Measurements from ENCODE around the gene NECTIN4.

The NECTIN4 gene

DNA sequence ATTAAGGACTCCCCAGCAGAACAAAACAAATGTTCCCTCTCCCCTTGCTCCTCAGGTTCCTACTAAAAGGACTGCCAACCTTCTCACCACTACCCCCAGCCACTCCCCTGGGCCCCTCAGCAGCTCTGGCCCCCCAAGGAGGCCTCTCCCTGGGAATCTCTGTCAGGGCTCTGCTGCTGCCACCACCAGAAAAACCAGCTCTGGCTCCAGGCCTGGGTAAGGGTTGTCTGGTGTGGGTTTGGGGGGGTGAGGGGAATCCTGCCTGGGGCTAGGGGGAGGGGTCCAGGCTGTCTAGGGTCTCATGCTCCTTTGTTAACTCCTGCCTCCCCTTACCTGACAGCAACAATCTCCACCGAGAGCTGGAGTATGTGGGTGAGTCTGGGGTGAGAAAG lies 4.8 kb downstream of the NECTIN4 start:
- no peak overlapping the region for H3K4me3 ChIP-seq (ENCODE audit: low read depth in 1 of 5, low read length in 5 of 5)
- no peak overlapping the region for H3K27ac ChIP-seq (ENCODE audit: low read depth, low read length)
- H3K4me1 ChIP-seq (ENCODE audit: control insufficient read depth in 5 of 5, insufficient read depth in 5 of 5, low read length in 5 of 5), result peaks cover 0 to 12% (median 0%) of the 10 kb centered on the region in 5 donors
- H3K9ac ChIP-seq (ENCODE audit: low read length in 5 of 5), result no peak overlapping the region
- H3K27me3 ChIP-seq (ENCODE audit: control insufficient read depth in 5 of 5, insufficient read depth in 4 of 5, low read length in 5 of 5), result no peaks in the 10 kb centered on the region
- H3K9me3 ChIP-seq (ENCODE audit: control insufficient read depth in 5 of 5, low read length in 5 of 5), result no peaks in the 10 kb centered on the region
- no peaks in the 10 kb centered on the region for H3K36me3 ChIP-seq (ENCODE audit: control insufficient read depth in 5 of 5, insufficient read depth in 5 of 5, low read length in 5 of 5)

- no peak overlapping the region for H3K9ac ChIP-seq (ENCODE audit: low read length in 5 of 5)
- H3K4me3 ChIP-seq (ENCODE audit: low read depth in 1 of 5, low read length in 5 of 5), result no peak overlapping the region
- H3K36me3 ChIP-seq (ENCODE audit: control insufficient read depth in 5 of 5, insufficient read depth in 5 of 5, low read length in 5 of 5), result no peaks in the 10 kb centered on the region
- H3K4me1 ChIP-seq (ENCODE audit: control insufficient read depth in 5 of 5, insufficient read depth in 5 of 5, low read length in 5 of 5), result peaks cover 0 to 10% (median 0%) of the 10 kb centered on the region in 5 donors
- no peak overlapping the region for H3K27ac ChIP-seq (ENCODE audit: low read depth, low read length)
- no peaks in the 10 kb centered on the region for H3K9me3 ChIP-seq (ENCODE audit: control insufficient read depth in 5 of 5, low read length in 5 of 5)
- peaks cover 0 to 3% (median 0%) of the 10 kb centered on the region in 5 donors for H3K27me3 ChIP-seq (ENCODE audit: control insufficient read depth in 5 of 5, insufficient read depth in 4 of 5, low read length in 5 of 5)
These were observed 5.4 kb downstream of the NECTIN4 start for GRCh38 chr1:161083748-161084596.

DNA sequence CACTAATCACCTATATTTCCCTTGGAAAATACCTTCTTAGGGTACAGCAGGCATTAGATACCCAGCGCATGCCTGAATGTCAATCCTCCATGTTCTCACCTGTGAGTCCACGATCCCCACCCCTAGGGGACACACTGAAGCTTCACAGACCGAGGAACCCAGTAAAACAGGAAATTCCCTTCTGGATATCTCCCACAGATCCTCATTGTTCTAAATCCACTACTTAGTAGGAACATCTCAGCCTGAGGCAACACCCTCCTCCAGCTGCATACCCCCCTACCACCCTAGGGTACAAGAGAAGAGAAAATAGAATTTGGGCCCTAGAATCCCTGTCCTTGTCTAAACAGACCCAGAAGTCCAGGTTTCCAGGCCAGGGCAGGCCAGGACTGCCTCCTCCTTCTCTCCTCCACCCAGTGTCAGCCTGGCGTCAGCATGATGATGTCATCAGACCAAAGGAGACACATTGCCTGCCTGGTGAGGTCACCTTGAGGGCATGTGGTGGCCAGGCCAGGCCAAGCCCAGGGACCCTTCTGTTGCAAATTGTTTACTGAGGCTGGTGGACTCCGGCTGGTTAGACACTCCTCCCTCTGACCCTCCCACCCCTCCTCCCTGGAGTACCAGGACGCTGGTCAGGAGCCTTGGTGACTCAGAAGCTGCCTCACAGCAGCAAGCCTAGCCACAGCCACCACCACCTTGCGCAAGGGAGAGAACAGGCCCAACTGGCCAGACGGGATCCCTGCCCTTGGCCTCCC lies 6.2 kb downstream of the NECTIN4 start:
- H3K4me1 ChIP-seq (ENCODE audit: control insufficient read depth in 5 of 5, insufficient read depth in 5 of 5, low read length in 5 of 5), result peaks cover 0 to 6% (median 0%) of the 10 kb centered on the region in 5 donors
- H3K4me3 ChIP-seq (ENCODE audit: low read depth in 1 of 5, low read length in 5 of 5), result no peak overlapping the region
- no peak overlapping the region for H3K27ac ChIP-seq (ENCODE audit: low read depth, low read length)
- H3K27me3 ChIP-seq (ENCODE audit: control insufficient read depth in 5 of 5, insufficient read depth in 4 of 5, low read length in 5 of 5), result peaks cover 0 to 3% (median 0%) of the 10 kb centered on the region in 5 donors
- no peaks in the 10 kb centered on the region for H3K36me3 ChIP-seq (ENCODE audit: control insufficient read depth in 5 of 5, insufficient read depth in 5 of 5, low read length in 5 of 5)
- H3K9me3 ChIP-seq (ENCODE audit: control insufficient read depth in 5 of 5, low read length in 5 of 5), result no peaks in the 10 kb centered on the region
- H3K9ac ChIP-seq (ENCODE audit: low read length in 5 of 5), result no peak overlapping the region

DNA sequence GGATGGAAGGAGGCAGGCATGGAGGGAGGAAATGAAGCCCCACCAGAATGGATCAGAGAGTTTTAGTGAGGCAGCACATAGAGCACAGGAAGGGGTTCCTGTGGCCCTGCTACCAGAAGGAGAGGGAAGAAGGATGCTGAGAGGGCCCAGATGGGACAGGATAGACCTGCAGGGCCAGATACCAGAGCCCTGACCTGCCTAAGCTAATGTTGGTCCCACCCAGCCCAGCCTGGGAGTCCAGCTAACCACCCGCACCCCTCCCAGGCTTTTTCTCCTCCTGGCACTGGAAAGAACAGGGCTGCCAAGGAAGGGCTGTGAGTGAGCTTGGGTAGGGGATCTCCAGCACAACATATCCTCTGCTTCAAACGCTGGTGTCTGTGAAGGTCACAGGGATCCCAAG lies 6.9 kb downstream of the NECTIN4 start:
- peaks cover 0 to 6% (median 0%) of the 10 kb centered on the region in 5 donors for H3K4me1 ChIP-seq (ENCODE audit: control insufficient read depth in 5 of 5, insufficient read depth in 5 of 5, low read length in 5 of 5)
- H3K4me3 ChIP-seq (ENCODE audit: low read depth in 1 of 5, low read length in 5 of 5), result no peak overlapping the region
- H3K27ac ChIP-seq (ENCODE audit: low read depth, low read length), result no peak overlapping the region
- H3K9me3 ChIP-seq (ENCODE audit: control insufficient read depth in 5 of 5, low read length in 5 of 5), result no peaks in the 10 kb centered on the region
- H3K36me3 ChIP-seq (ENCODE audit: control insufficient read depth in 5 of 5, insufficient read depth in 5 of 5, low read length in 5 of 5), result no peaks in the 10 kb centered on the region
- H3K27me3 ChIP-seq (ENCODE audit: control insufficient read depth in 5 of 5, insufficient read depth in 4 of 5, low read length in 5 of 5), result peaks cover 0 to 3% (median 0%) of the 10 kb centered on the region in 5 donors
- H3K9ac ChIP-seq (ENCODE audit: low read length in 5 of 5), result no peak overlapping the region

GRCh38 chr1:161081519-161081918 lies 7.8 kb downstream of the NECTIN4 start:
- H3K27ac ChIP-seq (ENCODE audit: low read depth, low read length), result no peak overlapping the region
- H3K9me3 ChIP-seq (ENCODE audit: control insufficient read depth in 5 of 5, low read length in 5 of 5), result no peaks in the 10 kb centered on the region
- H3K4me1 ChIP-seq (ENCODE audit: control insufficient read depth in 5 of 5, insufficient read depth in 5 of 5, low read length in 5 of 5), result peaks cover 0 to 6% (median 0%) of the 10 kb centered on the region in 5 donors

DNA sequence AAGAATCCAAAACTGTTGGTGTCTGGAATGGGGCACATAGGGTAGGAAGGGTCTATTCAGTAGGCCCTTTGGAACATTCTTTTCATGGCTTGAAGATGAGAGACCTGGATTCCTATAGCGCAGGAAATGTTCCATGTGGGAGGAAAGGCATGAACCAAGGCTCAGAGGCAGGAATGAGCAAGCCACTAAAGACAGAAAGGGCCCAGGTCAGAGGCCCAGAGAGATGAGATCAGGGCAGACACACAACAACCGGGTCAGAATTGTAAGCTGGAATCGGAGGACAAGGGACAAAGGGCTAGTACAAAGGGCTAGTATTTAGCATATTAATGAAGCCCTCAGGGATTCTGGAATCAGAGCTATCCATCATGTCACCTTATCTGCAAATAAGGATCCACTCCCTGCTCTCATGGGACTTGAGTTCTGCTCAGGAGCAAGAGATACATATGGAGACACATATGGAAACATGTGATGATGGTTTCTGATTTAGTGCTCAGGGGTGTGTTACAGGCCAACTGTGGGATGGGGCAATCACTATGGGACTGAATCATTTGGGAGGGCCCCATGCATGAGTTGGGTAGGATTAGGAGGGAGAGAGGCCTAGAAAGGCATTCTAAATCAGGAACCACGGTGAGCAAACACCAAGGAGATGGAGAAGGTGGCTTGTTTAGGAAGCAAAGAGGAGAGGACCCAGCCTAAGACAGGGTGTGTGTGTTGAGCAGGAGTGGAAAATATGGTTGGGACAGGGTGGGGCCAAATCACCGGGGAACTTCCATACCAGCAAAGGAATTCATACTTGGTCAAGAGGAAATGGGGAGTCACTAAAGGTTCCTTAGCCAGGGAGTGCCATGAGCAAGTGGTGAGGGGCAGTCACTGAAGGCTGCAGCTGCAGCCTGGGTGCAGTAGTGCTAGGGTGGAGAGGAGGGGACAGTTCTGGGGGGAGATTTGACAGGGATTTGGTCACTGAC lies 8.6 kb downstream of the NECTIN4 start:
- no peaks in the 10 kb centered on the region for H3K36me3 ChIP-seq (ENCODE audit: control insufficient read depth in 5 of 5, insufficient read depth in 5 of 5, low read length in 5 of 5)
- peaks cover 0 to 3% (median 0%) of the 10 kb centered on the region in 5 donors for H3K27me3 ChIP-seq (ENCODE audit: control insufficient read depth in 5 of 5, insufficient read depth in 4 of 5, low read length in 5 of 5)
- H3K27ac ChIP-seq (ENCODE audit: low read depth, low read length), result no peak overlapping the region
- no peak overlapping the region for H3K4me3 ChIP-seq (ENCODE audit: low read depth in 1 of 5, low read length in 5 of 5)
- peaks cover 0 to 6% (median 0%) of the 10 kb centered on the region in 5 donors for H3K4me1 ChIP-seq (ENCODE audit: control insufficient read depth in 5 of 5, insufficient read depth in 5 of 5, low read length in 5 of 5)
- H3K9ac ChIP-seq (ENCODE audit: low read length in 5 of 5), result no peak overlapping the region
- H3K9me3 ChIP-seq (ENCODE audit: control insufficient read depth in 5 of 5, low read length in 5 of 5), result no peaks in the 10 kb centered on the region

More at GRCh38 chr1:161081519-161081918, 7.8 kb downstream of the NECTIN4 start:
- Histone ChIP-seq H3K4me3 (ENCODE audit: low read depth in 1 of 5, low read length in 5 of 5) (no peak overlapping the region), H3K36me3 (ENCODE audit: control insufficient read depth in 5 of 5, insufficient read depth in 5 of 5, low read length in 5 of 5) (no peaks in the 10 kb centered on the region), H3K27me3 (ENCODE audit: control insufficient read depth in 5 of 5, insufficient read depth in 4 of 5, low read length in 5 of 5) (peaks cover 0 to 3% (median 0%) of the 10 kb centered on the region in 5 donors), H3K9ac (ENCODE audit: low read length in 5 of 5) (no peak overlapping the region)

- Histone ChIP-seq H3K36me3 (ENCODE audit: control insufficient read depth in 5 of 5, insufficient read depth in 5 of 5, low read length in 5 of 5) (no peaks in the 10 kb centered on the region), H3K4me1 (ENCODE audit: control insufficient read depth in 5 of 5, insufficient read depth in 5 of 5, low read length in 5 of 5) (peaks cover 0 to 6% (median 0%) of the 10 kb centered on the region in 5 donors)
These were observed 9.8 kb downstream of the NECTIN4 start for GRCh38 chr1:161079436-161080110.

GRCh38 chr1:161077426-161077825 lies 11.9 kb downstream of the NECTIN4 start:
- Histone ChIP-seq H3K4me1 (ENCODE audit: control insufficient read depth in 5 of 5, insufficient read depth in 5 of 5, low read length in 5 of 5) (no peaks in the 10 kb centered on the region), H3K9ac (ENCODE audit: low read length in 5 of 5) (no peak overlapping the region), H3K27me3 (ENCODE audit: control insufficient read depth in 5 of 5, insufficient read depth in 4 of 5, low read length in 5 of 5) (peaks cover 0 to 3% (median 0%) of the 10 kb centered on the region in 5 donors), H3K9me3 (ENCODE audit: control insufficient read depth in 5 of 5, low read length in 5 of 5) (no peaks in the 10 kb centered on the region), H3K36me3 (ENCODE audit: control insufficient read depth in 5 of 5, insufficient read depth in 5 of 5, low read length in 5 of 5) (no peaks in the 10 kb centered on the region), H3K4me3 (ENCODE audit: low read depth in 1 of 5, low read length in 5 of 5) (no peak overlapping the region), H3K27ac (ENCODE audit: low read depth, low read length) (no peak overlapping the region)

More at GRCh38 chr1:161079436-161080110, 9.8 kb downstream of the NECTIN4 start:
- no peak overlapping the region for H3K27ac ChIP-seq (ENCODE audit: low read depth, low read length)
- H3K9ac ChIP-seq (ENCODE audit: low read length in 5 of 5), result no peak overlapping the region
- no peaks in the 10 kb centered on the region for H3K9me3 ChIP-seq (ENCODE audit: control insufficient read depth in 5 of 5, low read length in 5 of 5)
- H3K27me3 ChIP-seq (ENCODE audit: control insufficient read depth in 5 of 5, insufficient read depth in 4 of 5, low read length in 5 of 5), result peaks cover 0 to 3% (median 0%) of the 10 kb centered on the region in 5 donors
- no peak overlapping the region for H3K4me3 ChIP-seq (ENCODE audit: low read depth in 1 of 5, low read length in 5 of 5)

- Histone ChIP-seq H3K4me1 (ENCODE audit: control insufficient read depth in 5 of 5, insufficient read depth in 5 of 5, low read length in 5 of 5) (peaks cover 0 to 4% (median 2%) of the 10 kb centered on the region in 5 donors), H3K36me3 (ENCODE audit: control insufficient read depth in 5 of 5, insufficient read depth in 5 of 5, low read length in 5 of 5) (no peaks in the 10 kb centered on the region), H3K4me3 (ENCODE audit: low read depth in 1 of 5, low read length in 5 of 5) (no peak overlapping the region), H3K27ac (ENCODE audit: low read depth, low read length) (no peak overlapping the region), H3K27me3 (ENCODE audit: control insufficient read depth in 5 of 5, insufficient read depth in 4 of 5, low read length in 5 of 5) (peaks cover 0 to 3% (median 0%) of the 10 kb centered on the region in 5 donors), H3K9ac (ENCODE audit: low read length in 5 of 5) (no peak overlapping the region), H3K9me3 (ENCODE audit: control insufficient read depth in 5 of 5, low read length in 5 of 5) (no peaks in the 10 kb centered on the region)
These were observed 12.9 kb downstream of the NECTIN4 start for GRCh38 chr1:161076410-161076809.

Data from subcutaneous abdominal adipose tissue (tissue), 5 donors.